GM10266 (cell line): ENCODE data around the gene BRAT1.
"Not testable (repeated sequence)": the region's sequence is repeated elsewhere in the genome, so short reads cannot be mapped to it uniquely, and the experiment has no call there.

Source experiments
- DNase-seq: peaks from one replicate; pipeline ENCODE4 v3.0.0; 2012; ENCODE audit errors: extremely low spot score
- CTCF ChIP-seq: IDR thresholded peaks from 2 replicates; pipeline ENCODE4 v1.5.1; 2012; ENCODE audit warnings: mild to moderate bottlenecking, low read depth; ENCODE audit not compliant: control insufficient read depth, insufficient read depth; ENCODE audit errors: missing control alignments

The BRAT1 gene

GRCh38 chr7:2566890-2567678, 11.8 kb upstream of the BRAT1 start:
- peak; percentile 76 for DNase-seq
- peak; percentile 33 for TF ChIP-seq CTCF

DNA sequence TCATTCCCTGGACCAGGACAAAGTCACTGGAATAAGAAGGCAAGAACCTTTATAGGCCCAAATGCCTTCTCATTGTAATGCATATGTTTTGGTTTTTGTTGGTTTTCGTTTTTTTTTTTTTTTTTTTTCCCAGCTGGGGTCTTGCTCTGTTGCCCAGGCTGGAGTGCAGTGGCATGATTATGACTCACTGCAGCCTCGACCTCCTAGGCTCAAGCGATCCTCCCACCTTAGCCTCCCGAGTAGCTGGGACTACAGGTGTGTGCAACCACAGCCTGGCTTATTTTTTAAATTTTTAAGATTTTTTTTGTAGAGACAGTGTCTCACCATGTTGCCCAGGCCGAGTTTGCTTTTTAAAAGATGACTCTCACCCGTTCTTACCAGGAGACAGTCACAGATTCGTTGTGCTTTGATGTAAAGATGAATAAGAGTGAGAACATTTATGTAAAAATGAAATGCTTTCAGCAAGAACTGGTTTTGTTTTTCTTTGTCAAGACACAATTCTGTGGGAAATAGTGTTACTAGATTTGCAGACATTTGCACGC, 11.1 kb upstream of the BRAT1 start:
- no peak for DNase-seq
- TF ChIP-seq CTCF: no peak

DNA sequence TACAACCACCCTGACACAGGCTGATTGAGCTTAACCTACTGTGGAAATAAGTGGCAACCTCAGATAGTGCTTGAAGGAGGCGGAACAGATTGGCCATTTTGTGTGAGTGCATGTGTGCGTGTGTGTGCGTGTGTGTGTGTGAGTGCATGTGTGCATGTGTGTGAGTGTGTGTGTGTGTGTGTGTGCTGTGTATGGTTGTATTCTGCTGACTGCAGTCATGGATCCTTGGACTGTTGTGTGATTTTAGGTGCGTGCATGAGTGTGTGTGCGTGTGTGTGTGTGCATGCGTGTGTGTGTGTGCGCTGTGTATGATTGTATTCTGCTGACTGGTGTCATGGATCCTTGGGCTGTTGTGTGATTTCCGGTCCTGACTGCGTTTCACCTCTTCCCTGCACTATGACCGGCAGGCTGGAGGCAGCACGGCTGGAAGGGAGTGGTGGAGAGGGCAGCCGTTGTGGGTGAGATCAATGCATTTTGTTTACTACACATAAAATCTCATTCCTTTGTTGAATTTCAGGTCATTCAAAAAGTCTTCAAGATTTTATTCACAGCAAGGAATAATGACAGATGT, 9.7 kb upstream of the BRAT1 start:
- no peak for TF ChIP-seq CTCF
- no peak for DNase-seq

GRCh38 chr7:2563955-2564354, 8.6 kb upstream of the BRAT1 start:
- not testable (repeated sequence) for DNase-seq

- DNase-seq: peak; percentile 35
- no peak for TF ChIP-seq CTCF
Measured at GRCh38 chr7:2559283-2559950, 4.1 kb upstream of the BRAT1 start.

DNA sequence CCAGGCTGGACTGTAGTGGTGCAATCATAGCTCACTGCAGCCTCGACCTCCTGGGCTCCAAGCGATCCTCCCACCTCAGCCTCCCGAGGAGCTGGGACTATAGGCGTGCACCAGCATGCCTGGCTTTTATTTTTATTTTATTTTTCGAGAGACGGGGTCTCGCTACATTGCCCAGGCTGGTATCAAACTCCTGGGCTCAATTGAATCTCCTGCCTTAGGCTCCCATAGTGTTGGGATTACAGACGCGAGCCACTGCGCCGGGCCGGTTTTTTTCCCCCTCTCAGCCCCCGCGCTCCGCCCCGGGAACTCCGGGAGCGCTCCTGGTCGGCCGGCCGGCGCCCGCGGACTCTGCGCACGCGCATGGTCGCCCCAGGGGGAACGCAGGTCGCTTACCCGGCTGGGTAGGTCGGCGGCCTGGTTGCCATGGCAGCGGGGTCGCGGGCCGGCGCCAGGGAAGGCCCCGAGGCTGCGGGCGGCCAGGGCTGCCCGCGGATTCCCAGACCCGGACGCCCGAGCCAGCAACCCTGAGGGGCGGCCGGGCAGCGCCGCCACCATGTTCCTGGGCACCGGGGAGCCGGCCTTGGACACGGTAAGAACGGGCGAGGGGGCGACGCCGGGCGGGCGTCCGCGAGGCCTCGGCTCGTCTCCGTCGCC, 3.4 kb upstream of the BRAT1 start, which contains the start of gene IQCE:
Gene IQCE (plus strand): TSS at position 351 of the 654 bp plus-strand sequence. CDS start 203 bp downstream, at position 554.
- DNase-seq: peak; percentile 95
- no peak for TF ChIP-seq CTCF

- no peak for TF ChIP-seq CTCF
- peak; percentile 40 for DNase-seq
Measured at GRCh38 chr7:2554661-2555111, 638 bp downstream of the BRAT1 start.
